GM23338 (cell line): ENCODE results near the gene CTU1.

Experiments used
- CREB1 ChIP-seq: fragments of 250-450 bp; sonication (Bioruptor Pico); IDR thresholded peaks from 2 replicates; pipeline ENCODE4 v1.5.0; 2020; ENCODE audit warnings: low read depth, mild to moderate bottlenecking, moderate library complexity
- EZH2 ChIP-seq: fragments of 200-600 bp; sonication (generic); IDR thresholded peaks from one replicate; pipeline ENCODE4 v1.8.0; 2017; ENCODE audit warnings: antibody characterized with exemption, mild to moderate bottlenecking, low read depth; ENCODE audit not compliant: unreplicated experiment
- EZH2phosphoT487 ChIP-seq: fragments of 200-600 bp; sonication (generic); IDR thresholded peaks from one replicate; pipeline ENCODE4 v1.8.1; 2018; ENCODE audit warnings: antibody characterized with exemption; ENCODE audit not compliant: unreplicated experiment
- POLR2AphosphoS5 ChIP-seq: IDR thresholded peaks from 2 replicates; pipeline ENCODE4 v1.6.1; 2016; ENCODE audit warnings: antibody characterized with exemption, low read depth
- TF ChIP-seq, protein P1 (sequence below), 2 experiments: fragments of 200-600 bp in 1 of 2; sonication (generic) in 1 of 2; conservative IDR thresholded peaks; 2 replicates each; pipeline versions ENCODE4 v1.5.1 to v1.6.1; 2016 to 2017; ENCODE audit warnings: antibody characterized with exemption in 2 of 2, low read depth in 2 of 2, mild to moderate bottlenecking in 2 of 2, moderate library complexity in 1 of 2

DNA sequence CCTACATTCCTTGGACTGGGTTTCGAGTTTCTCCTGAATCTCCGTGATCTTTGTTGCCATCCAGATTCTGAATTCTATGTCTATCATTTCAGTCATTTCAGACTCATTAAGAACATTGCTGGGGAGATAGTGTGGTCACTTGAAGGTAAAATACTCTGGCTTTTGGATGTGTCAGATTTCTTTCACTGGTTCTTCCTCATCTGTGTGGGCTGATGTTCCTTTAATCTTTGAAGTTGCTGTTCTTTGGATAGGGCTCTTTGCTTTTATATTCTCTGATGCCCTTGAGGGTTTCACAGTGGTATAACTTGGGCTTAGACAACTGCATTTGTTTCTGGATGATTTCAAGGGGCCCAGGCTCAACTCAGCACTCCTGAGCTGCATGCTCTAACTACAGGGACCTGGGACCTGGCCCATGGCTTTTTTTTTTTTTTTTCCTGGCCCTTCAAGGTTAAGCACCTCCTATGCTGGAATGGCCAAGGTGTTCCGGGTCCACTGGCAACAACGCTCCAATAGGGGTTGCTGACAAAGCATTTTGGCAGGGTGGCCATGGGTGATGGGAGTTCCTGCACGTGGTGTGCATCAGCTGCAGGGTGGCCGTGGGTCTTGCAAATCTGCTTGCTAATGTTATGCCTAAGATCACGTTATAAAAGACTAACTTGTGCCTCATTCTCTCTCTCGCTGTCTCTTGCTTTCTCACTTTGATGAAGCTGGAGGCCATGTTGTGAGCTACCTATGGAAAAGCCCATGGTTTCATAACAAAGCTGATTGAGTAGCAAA lies 28.0 kb upstream of the CTU1 start:
- TF ChIP-seq, protein P1, sequence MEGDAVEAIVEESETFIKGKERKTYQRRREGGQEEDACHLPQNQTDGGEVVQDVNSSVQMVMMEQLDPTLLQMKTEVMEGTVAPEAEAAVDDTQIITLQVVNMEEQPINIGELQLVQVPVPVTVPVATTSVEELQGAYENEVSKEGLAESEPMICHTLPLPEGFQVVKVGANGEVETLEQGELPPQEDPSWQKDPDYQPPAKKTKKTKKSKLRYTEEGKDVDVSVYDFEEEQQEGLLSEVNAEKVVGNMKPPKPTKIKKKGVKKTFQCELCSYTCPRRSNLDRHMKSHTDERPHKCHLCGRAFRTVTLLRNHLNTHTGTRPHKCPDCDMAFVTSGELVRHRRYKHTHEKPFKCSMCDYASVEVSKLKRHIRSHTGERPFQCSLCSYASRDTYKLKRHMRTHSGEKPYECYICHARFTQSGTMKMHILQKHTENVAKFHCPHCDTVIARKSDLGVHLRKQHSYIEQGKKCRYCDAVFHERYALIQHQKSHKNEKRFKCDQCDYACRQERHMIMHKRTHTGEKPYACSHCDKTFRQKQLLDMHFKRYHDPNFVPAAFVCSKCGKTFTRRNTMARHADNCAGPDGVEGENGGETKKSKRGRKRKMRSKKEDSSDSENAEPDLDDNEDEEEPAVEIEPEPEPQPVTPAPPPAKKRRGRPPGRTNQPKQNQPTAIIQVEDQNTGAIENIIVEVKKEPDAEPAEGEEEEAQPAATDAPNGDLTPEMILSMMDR (conservative IDR thresholded peaks at IDR 0.05; ENCODE audit: low read depth in 2 of 2) = no peak
- TF ChIP-seq POLR2AphosphoS5 (no peak), EZH2 (no peak), EZH2phosphoT487 (no peak), CREB1 (CRISPR knock-in tag) (no peak)
